HFF-Myc (cell line): ENCODE data around the gene POP7.

ENCODE experiments used
- DNase-seq: peaks from one replicate; pipeline ENCODE4 v3.0.0-alpha.2; 2011; ENCODE audit warnings: low read depth; ENCODE audit errors: extremely low read depth
- H3K4me3 ChIP-seq: replicated peaks from 2 replicates; pipeline ENCODE4 v1.5.1; 2011; ENCODE audit warnings: low read depth, mild to moderate bottlenecking, control low read depth, low read length
- CTCF ChIP-seq: IDR thresholded peaks from 2 replicates; pipeline ENCODE4 v1.5.1; 2012; ENCODE audit warnings: mild to moderate bottlenecking, low read depth, low read length, control low read depth; ENCODE audit errors: missing control alignments

Gene POP7

GRCh38 chr7:100688326-100688860, 17.5 kb upstream of the POP7 start:
- no peak for TF ChIP-seq CTCF
- no peak overlapping the region for H3K4me3 ChIP-seq
- DNase-seq, result no peak

DNA sequence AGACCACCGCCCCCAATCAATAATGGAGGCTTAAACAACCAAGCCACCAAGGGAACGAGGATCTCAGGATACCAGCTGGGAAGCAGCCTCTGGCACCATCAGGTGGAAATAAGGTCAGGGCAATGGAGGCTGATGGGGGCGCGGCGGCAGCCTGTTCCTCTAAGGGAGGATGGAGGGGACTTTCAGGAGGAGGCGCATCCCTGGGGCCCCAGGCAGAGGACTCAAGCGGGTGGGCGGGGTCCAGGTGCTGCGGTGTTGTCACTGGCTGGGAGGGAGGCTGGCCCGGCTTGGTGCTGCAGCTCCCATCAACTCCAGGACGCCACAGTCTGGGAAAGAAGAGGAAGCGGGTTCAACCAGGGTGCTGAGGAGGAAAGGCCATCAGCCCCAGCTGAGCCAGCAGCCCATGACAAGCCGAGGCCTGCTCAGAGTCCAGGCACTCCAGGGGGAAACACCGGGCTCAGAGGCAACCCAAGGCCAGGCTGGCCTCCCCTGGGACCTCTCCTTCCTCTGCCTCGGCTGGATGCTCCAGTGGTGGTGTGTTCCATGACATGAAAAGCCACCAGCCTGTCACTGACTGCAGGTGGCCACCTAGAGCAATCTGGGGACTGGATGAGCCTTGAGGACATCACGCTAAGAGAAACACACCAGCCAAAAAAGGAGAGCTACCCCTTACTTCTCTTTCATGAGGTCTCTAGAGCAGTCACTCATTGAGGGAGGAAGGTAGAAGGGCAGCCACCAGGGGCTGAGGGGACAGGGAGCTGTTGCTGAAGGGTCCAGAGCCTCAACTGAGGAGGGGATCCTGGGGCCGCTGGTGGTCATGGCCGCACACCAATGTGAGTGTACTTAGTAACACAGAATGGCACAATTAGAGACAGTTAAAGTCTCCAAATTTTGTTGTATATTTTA, 16.4 kb upstream of the POP7 start:
- no peak overlapping the region for H3K4me3 ChIP-seq
- DNase-seq, result no peak
- TF ChIP-seq CTCF, result no peak

DNA sequence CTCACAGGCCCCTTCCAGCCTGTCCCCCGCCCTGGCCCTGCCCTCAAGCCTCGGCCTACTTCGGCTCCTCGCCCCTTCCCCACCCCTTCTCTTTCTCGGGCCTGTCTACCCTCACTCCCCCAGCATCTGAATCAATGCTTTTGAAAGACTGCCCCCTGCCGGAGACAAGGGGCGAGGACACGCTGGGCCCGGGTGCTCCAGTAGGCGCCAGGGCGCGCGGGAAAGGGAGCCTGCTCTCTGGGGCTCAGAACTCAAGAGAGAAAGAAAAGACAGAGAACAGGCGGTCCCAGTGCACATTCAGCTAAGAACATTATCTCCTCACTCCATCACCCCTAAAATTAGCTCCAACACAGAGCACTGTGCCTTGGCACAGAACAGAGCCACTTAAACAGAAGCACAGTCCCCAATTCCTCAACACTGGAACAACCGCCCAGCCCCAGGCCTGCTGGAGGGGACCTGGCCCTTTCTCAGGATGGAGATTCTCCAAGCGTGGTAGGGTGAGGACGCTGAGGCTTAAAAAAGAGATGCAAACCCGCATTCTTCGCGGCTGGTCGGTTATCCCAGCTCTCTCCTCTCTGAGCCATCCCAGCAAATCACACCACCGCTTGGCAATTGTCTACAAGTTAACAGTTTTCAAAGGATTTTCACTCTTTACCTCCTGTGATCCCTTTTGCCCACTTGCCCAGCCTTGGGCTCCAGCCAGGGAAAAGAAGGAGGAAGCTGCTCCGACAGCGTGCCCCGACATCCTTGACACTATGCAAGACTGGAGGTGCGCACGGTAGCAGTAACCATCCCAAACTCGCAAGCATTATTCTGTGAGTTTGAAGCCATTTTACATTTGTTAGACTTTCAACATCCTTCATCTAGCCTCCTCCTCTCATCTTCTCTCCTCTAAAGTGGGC, 14.0 kb upstream of the POP7 start:
- H3K4me3 ChIP-seq, result peak overlapping the region; percentile 91
- DNase-seq, result no peak
- peak; percentile 92 for TF ChIP-seq CTCF

DNA sequence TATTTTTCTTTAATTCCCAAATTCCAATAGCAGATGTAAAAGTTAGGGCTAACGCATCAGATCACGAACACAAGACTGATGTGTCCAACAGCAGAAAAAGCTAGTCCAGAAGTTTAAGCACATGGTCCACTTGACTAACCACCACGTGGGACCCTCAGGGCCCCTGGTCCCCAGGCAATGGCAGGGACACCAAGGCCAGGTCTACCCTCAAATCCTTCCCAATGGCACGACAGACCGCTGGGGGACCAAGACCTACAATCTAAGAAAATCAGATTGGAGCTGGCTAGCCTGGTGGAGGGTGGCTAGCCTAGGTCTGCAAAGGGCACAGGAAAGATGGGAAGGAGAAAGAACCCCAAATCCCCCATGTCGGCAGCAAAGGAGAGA, 13.4 kb upstream of the POP7 start:
- DNase-seq, result no peak
- H3K4me3 ChIP-seq, result peak overlapping the region; percentile 91
- TF ChIP-seq CTCF, result no peak

DNA sequence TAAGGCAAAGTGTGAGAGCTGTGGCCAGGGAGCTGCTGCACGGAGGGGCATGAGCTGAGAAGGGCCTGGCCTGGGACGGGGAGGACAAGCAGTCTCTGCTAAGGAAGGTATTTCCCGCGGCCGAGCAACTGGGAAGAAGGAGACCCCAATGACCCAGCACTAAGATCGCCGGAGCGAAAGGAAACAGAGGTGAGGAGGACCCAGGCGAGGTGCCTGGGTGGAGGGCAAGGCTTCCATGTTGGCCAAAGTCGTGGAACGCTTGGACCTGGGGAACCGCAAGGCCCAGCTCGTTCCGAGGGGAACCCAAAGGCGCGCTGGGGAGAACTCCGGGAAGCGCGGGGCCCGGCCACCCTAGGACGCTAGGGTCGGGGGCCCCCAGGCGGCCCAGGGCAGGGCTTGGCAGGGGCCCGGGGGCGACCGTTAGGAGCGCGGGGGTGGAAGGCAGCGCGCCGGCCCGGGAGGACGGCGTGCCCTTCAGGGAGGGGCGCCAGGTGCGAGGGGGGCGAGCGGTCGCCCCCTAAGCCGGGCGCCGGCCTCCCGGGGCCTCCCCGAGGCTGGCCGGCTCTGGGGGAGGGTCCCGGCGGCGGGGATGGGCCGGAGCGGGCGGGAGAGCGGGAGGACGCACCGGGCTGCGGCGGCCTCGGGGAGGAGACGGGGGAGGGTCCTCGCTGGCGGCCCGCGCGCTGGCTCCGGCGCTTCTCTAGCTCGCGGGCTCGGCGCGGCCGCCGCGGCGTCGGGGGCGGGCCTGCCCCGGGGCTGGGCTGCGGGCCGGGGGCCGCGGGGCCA, 12.4 kb upstream of the POP7 start:
- peak overlapping the region; percentile 91 for H3K4me3 ChIP-seq
- no peak for TF ChIP-seq CTCF
- no peak for DNase-seq

DNA sequence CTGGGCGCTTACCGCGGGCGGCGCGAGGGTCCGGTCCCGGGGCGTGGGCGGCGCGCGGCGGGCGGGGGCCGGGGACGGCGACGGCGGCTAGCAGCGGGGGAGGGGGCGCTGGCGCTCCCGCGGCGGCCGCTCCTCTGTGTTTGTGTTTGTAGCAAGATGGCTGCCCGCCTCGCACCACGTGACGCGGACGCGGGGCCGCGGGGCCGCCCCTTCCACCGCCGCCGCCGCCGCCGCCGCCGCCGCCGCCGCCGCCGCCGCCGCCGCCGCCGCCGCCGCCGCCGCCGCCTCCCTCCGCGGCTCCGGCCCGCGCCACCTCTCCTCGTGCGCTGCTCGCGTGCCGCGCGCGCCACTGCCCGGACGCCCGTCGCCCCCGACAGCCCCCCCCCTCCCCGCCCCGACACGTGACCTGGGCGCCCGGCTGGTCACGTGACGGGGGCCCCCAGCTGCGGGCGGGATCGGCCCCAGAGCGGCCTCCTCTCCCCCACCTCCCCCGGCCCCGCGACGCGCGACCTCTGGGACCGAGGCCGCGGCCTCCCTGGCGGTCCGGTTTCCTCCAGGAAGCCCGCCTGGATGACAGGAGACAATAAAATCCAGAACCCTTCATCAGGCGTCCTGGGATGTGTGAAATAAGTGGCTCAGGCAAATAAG, 11.7 kb upstream of the POP7 start, which contains the start of gene GIGYF1:
Gene GIGYF1 (minus strand): TSS at position 153 of the 648 bp plus-strand sequence. CDS start 6,012 bp downstream, outside the sequence.
- peak within 1 kb of the TSS; percentile 91 for H3K4me3 ChIP-seq
- no peak for TF ChIP-seq CTCF
- no peak for DNase-seq
